Endothelial cell of umbilical vein (primary cell): ENCODE results near the gene UGT1A5. TPM values are rescaled to one million over a fixed set of nuclear protein-coding genes. Genes with fewer than 3 reads are reported as not detected.

Experiments used
- Bru-seq: library from RNA; stranded (reverse); fragments of 400-500 nt; gene quantifications from one replicate; lab custom pipeline; 2021; lab: Mats Ljungman, UMichigan
- BruChase-seq, 2 experiments: library from RNA; stranded (reverse); fragments of 400-500 nt; gene quantifications; one replicate each; lab custom pipeline; 2021; lab: Mats Ljungman, UMichigan
- BruUV-seq: library from RNA; stranded (reverse); fragments of 400-500 nt; replicated peaks from 2 replicates; lab custom pipeline; 2021; lab: Mats Ljungman, UMichigan
- CTCF ChIA-PET: fragments of 300-600, 350-600 bp; sonication (Branson Sonifier 250); formaldehyde crosslinking; loops from one replicate; lab custom pipeline; 2021; ENCODE audit warnings: antibody characterized with exemption, inconsistent platforms; lab: Charles Lee
- POLR2A ChIA-PET: fragments of 300-600, 350-600 bp; sonication (Branson Sonifier 250); formaldehyde crosslinking; loops from one replicate; lab custom pipeline; 2021; ENCODE audit warnings: antibody characterized with exemption, inconsistent platforms; lab: Charles Lee
- DNase-seq: peaks from one replicate; pipeline ENCODE4 v3.0.0-alpha.2; 2011; ENCODE audit warnings: low read depth, low spot score
- FAIRE-seq: peaks from 2 replicates; lab custom pipeline; 2011; peaks lifted over from hg19 to GRCh38; lab: Jason Lieb, UNC
- H2AFZ ChIP-seq: 2 replicates; pipeline ENCODE4 v1.6.0; 2012; ENCODE audit warnings: low read depth, low read length, control low read depth, inconsistent platforms
- H3K27ac ChIP-seq: 2 replicates; pipeline ENCODE4 v1.5.1; 2011; ENCODE audit warnings: low read depth, mild to moderate bottlenecking, control low read depth, low read length, moderate library complexity; ENCODE audit not compliant: insufficient read depth
- H3K27me3 ChIP-seq, 2 experiments: 2 replicates each; pipeline versions ENCODE4 v1.6.0 to v1.6.1; 2011; ENCODE audit warnings: low read length in 2 of 2, mixed read lengths in 1 of 2; ENCODE audit not compliant: control insufficient read depth in 2 of 2, insufficient read depth in 2 of 2
- H3K36me3 ChIP-seq, 2 experiments: 2 replicates in 1 of 2; 3 replicates in 1 of 2; pipeline ENCODE4 v1.5.1; 2011; ENCODE audit warnings: low read length in 2 of 2, mild to moderate bottlenecking in 1 of 2, moderate library complexity in 1 of 2; ENCODE audit not compliant: control insufficient read depth in 2 of 2, insufficient read depth in 2 of 2; ENCODE audit errors: extremely low read depth in 1 of 2
- H3K4me1 ChIP-seq: 3 replicates; pipeline ENCODE4 v1.5.1; 2011; ENCODE audit warnings: mild to moderate bottlenecking, low read length; ENCODE audit not compliant: control insufficient read depth, insufficient read depth; ENCODE audit errors: extremely low read depth
- H3K4me2 ChIP-seq: 2 replicates; pipeline ENCODE4 v1.6.1; 2011; ENCODE audit warnings: low read length, control low read depth, mixed read lengths; ENCODE audit not compliant: insufficient read depth
- H3K4me3 ChIP-seq, 3 experiments: fragments of 200-600 bp in 1 of 3; sonication (generic), shearing (Covaris generic) in 1 of 3; replicated peaks in 1 of 3; 2 replicates each; pipeline ENCODE4 v1.5.1; 2011 to 2016; ENCODE audit warnings: control low read depth in 3 of 3, low read length in 3 of 3, mild to moderate bottlenecking in 2 of 3, inconsistent platforms in 1 of 3, low read depth in 1 of 3, moderate library complexity in 1 of 3; ENCODE audit not compliant: insufficient read depth in 1 of 3
- H3K79me2 ChIP-seq: 2 replicates; pipeline ENCODE4 v1.6.0; 2012; ENCODE audit warnings: low read length, inconsistent platforms; ENCODE audit not compliant: control insufficient read depth, insufficient read depth
- H3K9ac ChIP-seq: replicated peaks from 2 replicates; pipeline ENCODE3; 2011; ENCODE audit warnings: low read length, control low read depth; ENCODE audit not compliant: insufficient read depth; ENCODE audit errors: extremely low read depth
- H3K9me1 ChIP-seq: replicated peaks from 3 replicates; pipeline ENCODE4 v1.6.0; 2011; ENCODE audit warnings: mild to moderate bottlenecking, low read length; ENCODE audit not compliant: control insufficient read depth, insufficient read depth; ENCODE audit errors: extremely low read depth
- H3K9me3 ChIP-seq: replicated peaks from 2 replicates; pipeline ENCODE4 v1.5.1; 2012; ENCODE audit warnings: low read length, inconsistent platforms; ENCODE audit not compliant: control insufficient read depth, insufficient read depth
- H4K20me1 ChIP-seq: replicated peaks from 2 replicates; pipeline ENCODE3; 2011; ENCODE audit warnings: mild to moderate bottlenecking, low read length; ENCODE audit not compliant: control insufficient read depth, insufficient read depth; ENCODE audit errors: extremely low read depth
- CTCF ChIP-seq, 2 donors: IDR thresholded peaks; 1 replicate in 1 of 2; 2 replicates in 1 of 2; pipeline ENCODE4 v1.5.1; 2011; ENCODE audit warnings: low read length in 2 of 2, mild to moderate bottlenecking in 2 of 2, moderate library complexity in 2 of 2, control low read depth in 1 of 2, inconsistent platforms in 1 of 2, low read depth in 1 of 2; ENCODE audit not compliant: insufficient read depth in 1 of 2; ENCODE audit errors: extremely low read depth in 1 of 2
- EZH2 ChIP-seq: IDR thresholded peaks from 2 replicates; pipeline ENCODE4 v1.6.1; 2012; ENCODE audit warnings: borderline replicate concordance, low read depth, mild to moderate bottlenecking, moderate library complexity, low read length, inconsistent platforms; ENCODE audit not compliant: severe bottlenecking
- FOS ChIP-seq: IDR thresholded peaks from 2 replicates; pipeline ENCODE4 v1.6.1; 2011; ENCODE audit warnings: mild to moderate bottlenecking, low read length, moderate library complexity, borderline replicate concordance; ENCODE audit not compliant: insufficient read depth
- GATA2 ChIP-seq: IDR thresholded peaks from 2 replicates; pipeline ENCODE4 v1.7.0; 2011; ENCODE audit warnings: low read depth, mild to moderate bottlenecking, moderate library complexity, mixed read lengths, low read length; ENCODE audit not compliant: insufficient read length, insufficient read depth
- JUN ChIP-seq: IDR thresholded peaks from 2 replicates; pipeline ENCODE4 v1.6.1; 2011; ENCODE audit warnings: borderline replicate concordance, low read depth; ENCODE audit not compliant: insufficient read length, insufficient read depth
- MYC ChIP-seq: IDR thresholded peaks from one replicate; pipeline ENCODE4 v1.6.1; 2011; ENCODE audit warnings: mild to moderate bottlenecking, low read depth, low read length
- POLR2A ChIP-seq: IDR thresholded peaks from 2 replicates; pipeline ENCODE4 v1.6.1; 2012; ENCODE audit warnings: low read depth, mild to moderate bottlenecking, control low read depth, low read length
- POLR2AphosphoS5 ChIP-seq: IDR thresholded peaks from 2 replicates; pipeline ENCODE4 v1.6.1; 2012; ENCODE audit warnings: low read depth, mild to moderate bottlenecking, control low read depth, low read length, moderate library complexity; ENCODE audit not compliant: insufficient read depth
- dilution Hi-C: fragments of 300-500 bp; cut with MboI; formaldehyde crosslinking; loops from one replicate; pipeline ENCODE4 v1.15.0; 2019; ENCODE audit warnings: low sequenced_read_pairs; ENCODE audit not compliant: extremely low pct_ligation_motif_present
- intact Hi-C: fragments of 100-400 bp; cut with micrococcal nuclease; formaldehyde crosslinking; loops from one replicate; pipeline ENCODE4 v1.10.0; 2022
- long read RNA-seq: library from polyadenylated mRNA; stranded (forward); transcript quantifications from one replicate; pipeline ENCODE4 v2.0.0, GENCODE V29; 2021
- polyA minus RNA-seq, 3 experiments: library from RNA; depleted of rRNA, polyadenylated mRNA; stranded (reverse); fragments of >200 nt; gene quantifications; 1 replicate in 1 of 3; 2 replicates in 2 of 3; pipeline ENCODE4 v1.2.3, GENCODE V29; 2011
- polyA plus RNA-seq, 4 experiments: library from polyadenylated mRNA; depleted of rRNA in 3 of 4; stranded (reverse) in 3 of 4; unstranded in 1 of 4; fragments of >200 nt; gene quantifications; 2 replicates each; pipeline versions ENCODE4 v1.2.1 to v1.2.3, GENCODE V29; 2011 to 2012; ENCODE audit warnings: missing spikeins in 1 of 4
- total RNA-seq: library from RNA; stranded (reverse); gene quantifications from 2 replicates; pipeline ENCODE4 v1.2.3, GENCODE V29; 2021
- TF ChIP-seq, protein P1 (sequence below): IDR thresholded peaks from 2 replicates; pipeline ENCODE4 v1.6.1; 2011; ENCODE audit not compliant: insufficient read depth, insufficient read length

UGT1A5 gene
- total RNA-seq = not detected in 2 replicates
- polyA plus RNA-seq = not detected in 2 replicates
- polyA plus RNA-seq (2011; cell fraction: cytosol; rRNA removed) = not detected in 2 replicates
- polyA plus RNA-seq (2011; cell fraction: nucleus; rRNA removed) = not detected in 2 replicates
- polyA plus RNA-seq (2012) = not detected in 2 replicates
- not detected in 2 replicates for polyA minus RNA-seq
- not detected for polyA minus RNA-seq (2011; cell fraction: cytosol; rRNA and poly(A)+ RNA removed)
- polyA minus RNA-seq (2011; cell fraction: nucleus; rRNA and poly(A)+ RNA removed) = not detected in 2 replicates
- Bru-seq, nascent RNA = percentile 24 among the genes with signal in this experiment
- not detected for BruChase-seq, experiment 1, labeled RNA remaining after a 6-hour chase
- not detected for BruChase-seq, experiment 2, labeled RNA remaining after a 2-hour chase
- long read RNA-seq = 0 reads

GRCh38 chr2:233712611-233713261, at the start of gene UGT1A5:
Gene UGT1A5 (plus strand): TSS chr2:233712907. CDS start chr2:233712992, 85 bp downstream.
- no peaks in the 10 kb centered on the region for H3K9me3 ChIP-seq
- no peak within 1 kb of the TSS for H2AFZ ChIP-seq
- peaks cover 0 to 5% of the 10 kb centered on the region in 2 experiments for H3K27me3 ChIP-seq
- no TSS peak for BruUV-seq
- H3K9me1 ChIP-seq = no peaks in the 10 kb centered on the region
- H3K4me3 ChIP-seq = no peak within 1 kb of the TSS
- TF ChIP-seq CTCF (IDR thresholded peaks at IDR 0.05; ENCODE audit: extremely low read depth in 1 of 2, insufficient read depth in 1 of 2, low read depth in 1 of 2, low read length in 2 of 2) = no peak
- TF ChIP-seq JUN = no peak
- TF ChIP-seq MYC = no peak
- TF ChIP-seq POLR2A = no peak
- TF ChIP-seq EZH2 = no peak
- no peak for TF ChIP-seq FOS
- TF ChIP-seq, protein P1, sequence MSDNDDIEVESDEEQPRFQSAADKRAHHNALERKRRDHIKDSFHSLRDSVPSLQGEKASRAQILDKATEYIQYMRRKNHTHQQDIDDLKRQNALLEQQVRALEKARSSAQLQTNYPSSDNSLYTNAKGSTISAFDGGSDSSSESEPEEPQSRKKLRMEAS = no peak
- TF ChIP-seq POLR2AphosphoS5 = no peak
- TF ChIP-seq GATA2 = no peak
- H3K9ac ChIP-seq = no peak within 1 kb of the TSS
- H3K4me2 ChIP-seq = no peak within 1 kb of the TSS
- intact Hi-C loops = no loop called here
- peaks cover 2% of the 10 kb centered on the region for H3K4me1 ChIP-seq
- ChIA-PET POLR2A (no interaction called here), CTCF (interaction anchor here (0.9 to 4.4 kb wide), 9 partner anchors 9 to 1404 kb away, joined by 3 to 74 read pairs (median 10); partner anchors contain the start of gene USP40)
- H4K20me1 ChIP-seq = no peaks in the 10 kb centered on the region
- H3K79me2 ChIP-seq = no peaks in the 10 kb centered on the region
- FAIRE-seq (no peak), DNase-seq (no peak)
- no peak within 1 kb of the TSS for H3K27ac ChIP-seq
- dilution Hi-C loops = no loop called here
- no peaks in the 10 kb centered on the region for H3K36me3 ChIP-seq
